Measurements from ENCODE around the gene TAS2R41. TPM values are rescaled to one million over a fixed set of nuclear protein-coding genes. Genes with fewer than 3 reads are reported as not detected.

TAS2R41 gene, protein sequence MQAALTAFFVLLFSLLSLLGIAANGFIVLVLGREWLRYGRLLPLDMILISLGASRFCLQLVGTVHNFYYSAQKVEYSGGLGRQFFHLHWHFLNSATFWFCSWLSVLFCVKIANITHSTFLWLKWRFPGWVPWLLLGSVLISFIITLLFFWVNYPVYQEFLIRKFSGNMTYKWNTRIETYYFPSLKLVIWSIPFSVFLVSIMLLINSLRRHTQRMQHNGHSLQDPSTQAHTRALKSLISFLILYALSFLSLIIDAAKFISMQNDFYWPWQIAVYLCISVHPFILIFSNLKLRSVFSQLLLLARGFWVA
- not detected for polyA plus RNA-seq (2013, experiment 1 of 2)
- polyA plus RNA-seq (2013, experiment 2 of 2), result not detected

DNA sequence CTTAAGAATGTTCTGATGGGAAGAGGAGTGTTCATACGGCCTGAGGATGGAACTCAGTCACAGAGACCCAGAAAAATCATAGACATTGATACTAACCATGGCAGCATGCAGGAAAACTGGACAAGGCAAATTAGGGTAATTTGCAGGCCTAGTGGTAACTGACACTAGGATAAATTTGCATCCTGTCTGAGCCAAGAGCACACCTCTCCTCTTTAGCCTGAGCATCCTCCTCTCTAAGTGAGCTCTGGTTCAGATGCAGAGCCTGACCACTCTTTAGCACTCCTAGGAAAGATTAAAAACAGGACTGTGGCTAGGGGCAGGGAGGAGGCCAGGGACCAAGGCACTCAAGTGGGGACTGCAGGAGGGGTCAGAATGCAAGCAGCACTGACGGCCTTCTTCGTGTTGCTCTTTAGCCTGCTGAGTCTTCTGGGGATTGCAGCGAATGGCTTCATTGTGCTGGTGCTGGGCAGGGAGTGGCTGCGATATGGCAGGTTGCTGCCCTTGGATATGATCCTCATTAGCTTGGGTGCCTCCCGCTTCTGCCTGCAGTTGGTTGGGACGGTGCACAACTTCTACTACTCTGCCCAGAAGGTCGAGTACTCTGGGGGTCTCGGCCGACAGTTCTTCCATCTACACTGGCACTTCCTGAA lies at the start of gene TAS2R41:
TAS2R41 (plus strand) TSS at position 373 of the 650 bp plus-strand sequence; CDS start at position 373, 0 bp downstream.
- no peak within 1 kb of the TSS for H3K4me3 ChIP-seq (ENCODE audit: extremely low read depth, insufficient read depth, low read length, poor library complexity, severe bottlenecking)
- H3K4me1 ChIP-seq (ENCODE audit: control insufficient read depth, insufficient read depth, low read length, poor library complexity, severe bottlenecking), result no peaks in the 10 kb centered on the region
- H3K9me3 ChIP-seq (ENCODE audit: control insufficient read depth, low read length), result peaks cover under 1% of the 10 kb centered on the region
- H3K27ac ChIP-seq (ENCODE audit: low read depth, low read length, severe bottlenecking), result no peak within 1 kb of the TSS
- H3K36me3 ChIP-seq (ENCODE audit: control insufficient read depth, insufficient read depth, low read length), result no peaks in the 10 kb centered on the region
- whole genome bisulfite sequencing, 2 experiments (ENCODE audit: insufficient coverage in 2 of 2), result 82 to 87% methylated on average over 7 to 9 of the region's 10 CpGs

DNA sequence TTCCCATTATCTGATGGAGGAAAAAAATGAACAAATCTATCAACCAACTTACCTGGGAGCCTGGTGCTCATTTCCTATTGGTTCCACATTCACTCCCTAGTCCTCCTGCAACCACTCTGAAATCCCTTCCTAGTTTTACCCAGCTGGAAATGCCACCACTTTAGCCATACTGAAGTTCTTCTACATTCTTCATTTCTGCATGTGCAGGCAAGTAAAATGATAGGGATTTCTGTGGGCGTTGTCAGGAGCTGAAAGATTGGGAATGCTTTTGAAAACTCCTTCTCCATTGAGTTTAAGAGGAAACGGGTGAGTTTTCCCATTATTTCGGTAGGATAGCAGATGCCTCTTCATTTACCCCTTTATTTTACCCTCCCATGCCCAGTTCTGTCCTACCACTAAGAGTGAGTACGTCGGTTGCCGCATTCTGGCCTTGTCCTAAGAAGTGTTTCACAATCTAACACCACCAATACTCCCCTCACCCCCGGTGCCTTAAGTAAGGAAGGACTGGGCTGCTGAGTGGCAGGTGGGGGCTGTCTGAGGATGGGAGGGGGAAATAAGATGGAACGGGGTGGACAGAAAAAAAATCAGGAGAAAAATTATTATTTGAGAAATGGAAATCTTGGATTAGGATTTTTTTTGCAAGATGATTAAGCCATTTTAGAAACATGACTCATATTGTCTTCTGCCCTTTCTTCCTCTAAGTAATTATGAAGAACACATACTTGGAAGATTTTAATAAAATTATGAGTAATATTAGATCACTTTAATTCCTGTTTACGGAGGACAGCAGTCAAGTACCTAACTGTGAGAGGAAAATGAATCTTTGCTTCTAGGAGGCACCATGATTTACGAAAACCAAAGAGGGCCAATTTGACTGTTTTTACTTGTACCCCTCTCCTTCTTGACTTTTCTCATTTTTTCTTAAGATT lies 47.6 kb upstream of the TAS2R41 start:
- Histone ChIP-seq H3K36me3 (ENCODE audit: control insufficient read depth, insufficient read depth, low read length) (no peaks in the 10 kb centered on the region), H3K27ac (ENCODE audit: low read depth, low read length, severe bottlenecking) (no peak overlapping the region), H3K4me3 (ENCODE audit: extremely low read depth, insufficient read depth, low read length, poor library complexity, severe bottlenecking) (no peak overlapping the region), H3K9me3 (ENCODE audit: control insufficient read depth, low read length) (no peaks in the 10 kb centered on the region), H3K4me1 (ENCODE audit: control insufficient read depth, insufficient read depth, low read length, poor library complexity, severe bottlenecking) (no peaks in the 10 kb centered on the region)
- WGBS, 2 experiments (ENCODE audit: insufficient coverage in 2 of 2), result 86 to 100% methylated on average over 1 to 3 of the region's 10 CpGs

DNA sequence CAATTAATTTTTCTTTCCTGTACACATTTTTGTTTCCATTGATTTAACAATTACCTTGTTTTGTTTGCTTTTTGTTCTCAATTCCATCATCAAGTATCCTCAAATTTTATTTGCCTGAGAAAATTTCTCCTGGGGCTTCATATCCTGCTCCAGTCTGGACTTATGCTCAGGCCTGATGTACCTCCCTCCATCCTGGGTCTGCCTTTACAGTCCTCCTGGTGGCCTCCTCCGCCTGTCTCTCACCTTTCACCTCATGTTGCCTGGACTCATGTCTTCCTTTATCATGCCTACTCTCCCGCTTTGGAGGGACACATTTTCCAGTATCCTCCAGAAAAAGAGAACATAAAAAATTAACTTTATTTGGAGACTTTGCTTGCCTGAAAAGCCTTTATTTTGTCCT lies 46.6 kb upstream of the TAS2R41 start:
- H3K4me3 ChIP-seq (ENCODE audit: extremely low read depth, insufficient read depth, low read length, poor library complexity, severe bottlenecking), result no peak overlapping the region
- WGBS, 2 experiments (ENCODE audit: insufficient coverage in 2 of 2), result 100% methylated on average over 1 of the region's 2 CpGs; no CpG with 5 or more reads in 1 of the 2 experiments
- no peaks in the 10 kb centered on the region for H3K9me3 ChIP-seq (ENCODE audit: control insufficient read depth, low read length)
- H3K36me3 ChIP-seq (ENCODE audit: control insufficient read depth, insufficient read depth, low read length), result no peaks in the 10 kb centered on the region
- H3K4me1 ChIP-seq (ENCODE audit: control insufficient read depth, insufficient read depth, low read length, poor library complexity, severe bottlenecking), result no peaks in the 10 kb centered on the region
- H3K27ac ChIP-seq (ENCODE audit: low read depth, low read length, severe bottlenecking), result no peak overlapping the region

GRCh38 chr7:143433759-143434158 lies 43.9 kb upstream of the TAS2R41 start:
- Histone ChIP-seq H3K36me3 (ENCODE audit: control insufficient read depth, insufficient read depth, low read length) (no peaks in the 10 kb centered on the region), H3K4me3 (ENCODE audit: extremely low read depth, insufficient read depth, low read length, poor library complexity, severe bottlenecking) (no peak overlapping the region), H3K27ac (ENCODE audit: low read depth, low read length, severe bottlenecking) (no peak overlapping the region), H3K9me3 (ENCODE audit: control insufficient read depth, low read length) (no peaks in the 10 kb centered on the region), H3K4me1 (ENCODE audit: control insufficient read depth, insufficient read depth, low read length, poor library complexity, severe bottlenecking) (no peaks in the 10 kb centered on the region)
- WGBS, 2 experiments (ENCODE audit: insufficient coverage in 2 of 2), result 88% methylated on average over 1 of the region's 4 CpGs; no CpG with 5 or more reads in 1 of the 2 experiments

GRCh38 chr7:143434660-143435059 lies 43.0 kb upstream of the TAS2R41 start:
- Histone ChIP-seq H3K9me3 (ENCODE audit: control insufficient read depth, low read length) (no peaks in the 10 kb centered on the region), H3K36me3 (ENCODE audit: control insufficient read depth, insufficient read depth, low read length) (no peaks in the 10 kb centered on the region), H3K4me1 (ENCODE audit: control insufficient read depth, insufficient read depth, low read length, poor library complexity, severe bottlenecking) (no peaks in the 10 kb centered on the region), H3K4me3 (ENCODE audit: extremely low read depth, insufficient read depth, low read length, poor library complexity, severe bottlenecking) (no peak overlapping the region), H3K27ac (ENCODE audit: low read depth, low read length, severe bottlenecking) (no peak overlapping the region)
- 94 to 98% methylated on average over 9 of the region's 9 CpGs for WGBS, 2 experiments (ENCODE audit: insufficient coverage in 2 of 2)

DNA sequence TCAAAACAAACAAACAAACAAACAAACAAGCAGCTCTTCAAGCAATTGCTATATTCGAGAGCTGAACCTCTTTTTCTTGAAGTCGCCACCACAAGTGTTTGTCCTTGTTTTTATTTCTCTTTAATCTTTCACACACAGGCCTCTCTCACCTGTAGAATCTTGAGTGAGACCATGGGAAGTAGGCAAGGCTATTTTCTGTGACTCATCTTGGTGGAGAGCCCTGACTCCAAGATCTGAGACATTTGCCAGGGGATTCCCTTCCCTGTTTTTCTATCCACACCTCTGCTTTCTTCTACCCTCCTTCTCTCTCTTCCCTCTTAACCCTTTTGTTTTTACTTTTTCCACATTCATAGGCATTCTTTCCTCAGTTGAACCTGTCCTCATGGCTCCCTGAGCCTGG lies 42.4 kb upstream of the TAS2R41 start:
- H3K4me3 ChIP-seq (ENCODE audit: extremely low read depth, insufficient read depth, low read length, poor library complexity, severe bottlenecking), result no peak overlapping the region
- no peak overlapping the region for H3K27ac ChIP-seq (ENCODE audit: low read depth, low read length, severe bottlenecking)
- H3K36me3 ChIP-seq (ENCODE audit: control insufficient read depth, insufficient read depth, low read length), result no peaks in the 10 kb centered on the region
- H3K4me1 ChIP-seq (ENCODE audit: control insufficient read depth, insufficient read depth, low read length, poor library complexity, severe bottlenecking), result no peaks in the 10 kb centered on the region
- no peaks in the 10 kb centered on the region for H3K9me3 ChIP-seq (ENCODE audit: control insufficient read depth, low read length)
- WGBS, 2 experiments (ENCODE audit: insufficient coverage in 2 of 2), result 100% methylated on average over 1 of the region's 2 CpGs; no CpG with 5 or more reads in 1 of the 2 experiments

- whole genome bisulfite sequencing, 2 experiments (ENCODE audit: insufficient coverage in 2 of 2), result 80 to 100% methylated on average over 1 to 3 of the region's 3 CpGs
- Histone ChIP-seq H3K36me3 (ENCODE audit: control insufficient read depth, insufficient read depth, low read length) (no peaks in the 10 kb centered on the region), H3K27ac (ENCODE audit: low read depth, low read length, severe bottlenecking) (no peak overlapping the region), H3K4me3 (ENCODE audit: extremely low read depth, insufficient read depth, low read length, poor library complexity, severe bottlenecking) (no peak overlapping the region), H3K9me3 (ENCODE audit: control insufficient read depth, low read length) (no peaks in the 10 kb centered on the region), H3K4me1 (ENCODE audit: control insufficient read depth, insufficient read depth, low read length, poor library complexity, severe bottlenecking) (no peaks in the 10 kb centered on the region)
Observed at GRCh38 chr7:143436325-143436946, 41.2 kb upstream of the TAS2R41 start.

DNA sequence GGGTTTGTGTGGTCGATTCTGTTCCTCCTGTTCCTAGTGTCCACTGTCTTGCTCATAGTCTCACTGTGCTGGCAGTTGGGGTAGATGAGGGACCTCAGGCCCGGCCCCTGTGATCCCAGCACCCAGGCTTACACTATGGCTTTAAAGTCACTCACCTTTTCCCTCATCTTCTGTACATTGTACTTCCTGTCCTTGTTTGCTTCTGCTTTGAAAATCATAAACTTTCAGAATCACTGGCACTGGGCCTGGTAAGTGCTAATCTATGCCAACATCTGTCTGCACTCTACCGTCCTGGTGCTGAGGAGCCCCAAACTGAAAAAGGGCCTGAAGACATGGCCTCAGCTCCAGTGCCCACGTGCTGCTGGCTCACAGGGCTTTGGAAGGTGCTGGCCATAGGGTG lies 40.1 kb upstream of the TAS2R41 start:
- 85 to 93% methylated on average over 3 to 4 of the region's 4 CpGs for WGBS, 2 experiments (ENCODE audit: insufficient coverage in 2 of 2)
- H3K9me3 ChIP-seq (ENCODE audit: control insufficient read depth, low read length), result no peaks in the 10 kb centered on the region
- H3K4me3 ChIP-seq (ENCODE audit: extremely low read depth, insufficient read depth, low read length, poor library complexity, severe bottlenecking), result no peak overlapping the region
- H3K36me3 ChIP-seq (ENCODE audit: control insufficient read depth, insufficient read depth, low read length), result no peaks in the 10 kb centered on the region
- no peak overlapping the region for H3K27ac ChIP-seq (ENCODE audit: low read depth, low read length, severe bottlenecking)
- no peaks in the 10 kb centered on the region for H3K4me1 ChIP-seq (ENCODE audit: control insufficient read depth, insufficient read depth, low read length, poor library complexity, severe bottlenecking)

DNA sequence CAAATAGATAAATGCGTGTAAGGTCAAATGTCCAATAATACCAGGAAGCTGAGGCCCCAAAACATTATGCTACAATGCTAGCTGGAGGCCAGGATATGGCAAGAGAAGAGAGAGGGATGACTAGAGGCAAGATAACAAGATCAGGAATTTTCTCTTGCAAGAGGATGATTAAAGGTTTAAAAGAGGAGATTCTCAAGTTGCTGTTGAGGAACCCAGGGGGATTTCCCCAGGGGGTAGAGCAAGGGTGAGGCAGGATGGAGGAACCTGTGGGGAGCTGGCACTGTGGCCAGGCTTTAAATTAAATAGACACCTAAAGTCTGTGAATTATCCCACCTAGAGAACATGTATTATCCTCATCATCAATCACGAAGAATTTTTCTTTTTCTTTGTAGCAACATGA lies 37.8 kb upstream of the TAS2R41 start:
- Histone ChIP-seq H3K9me3 (ENCODE audit: control insufficient read depth, low read length) (no peaks in the 10 kb centered on the region), H3K4me3 (ENCODE audit: extremely low read depth, insufficient read depth, low read length, poor library complexity, severe bottlenecking) (no peak overlapping the region), H3K27ac (ENCODE audit: low read depth, low read length, severe bottlenecking) (no peak overlapping the region), H3K4me1 (ENCODE audit: control insufficient read depth, insufficient read depth, low read length, poor library complexity, severe bottlenecking) (no peaks in the 10 kb centered on the region), H3K36me3 (ENCODE audit: control insufficient read depth, insufficient read depth, low read length) (no peaks in the 10 kb centered on the region)
- 100% methylated on average over 1 of the region's 2 CpGs for WGBS, 2 experiments (ENCODE audit: insufficient coverage in 2 of 2)

GRCh38 chr7:143443153-143443552 lies 34.5 kb upstream of the TAS2R41 start, which contains the start of gene TAS2R60:
Gene TAS2R60, plus strand, starts transcription at chr7:143443453. Its CDS starts 0 bp downstream, at chr7:143443453.
- Histone ChIP-seq H3K27ac (ENCODE audit: low read depth, low read length, severe bottlenecking) (no peak within 1 kb of the TSS), H3K9me3 (ENCODE audit: control insufficient read depth, low read length) (no peaks in the 10 kb centered on the region), H3K4me3 (ENCODE audit: extremely low read depth, insufficient read depth, low read length, poor library complexity, severe bottlenecking) (no peak within 1 kb of the TSS), H3K4me1 (ENCODE audit: control insufficient read depth, insufficient read depth, low read length, poor library complexity, severe bottlenecking) (peaks cover 6% of the 10 kb centered on the region), H3K36me3 (ENCODE audit: control insufficient read depth, insufficient read depth, low read length) (no peaks in the 10 kb centered on the region)
- WGBS, 2 experiments (ENCODE audit: insufficient coverage in 2 of 2), result 81 to 84% methylated on average over 3 to 4 of the region's 4 CpGs
